Measurements from ENCODE around the gene ZNRF3.

DNA sequence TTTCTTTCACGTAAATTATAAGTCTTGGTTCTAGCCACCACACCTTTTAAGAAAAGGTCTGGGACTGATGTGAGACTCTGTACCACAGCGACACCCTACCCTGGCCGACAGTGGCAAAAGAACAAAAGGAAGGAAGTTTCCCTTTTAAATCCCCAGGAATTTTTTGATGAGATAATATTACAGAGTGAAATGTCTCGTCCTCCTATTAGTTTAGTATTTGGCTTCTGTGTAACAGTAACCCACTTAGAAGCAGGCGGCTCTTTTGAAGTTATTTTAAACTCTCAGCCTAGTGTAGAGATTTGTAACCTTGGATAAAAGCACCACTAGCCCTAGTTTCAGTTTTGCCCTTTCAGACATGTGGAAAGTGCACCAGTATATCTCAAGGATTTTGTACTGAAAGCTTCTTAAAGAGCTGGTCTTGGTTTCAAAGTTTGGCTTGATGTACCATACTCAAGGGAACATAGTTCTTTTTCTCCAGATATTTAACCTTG lies 94.2 kb downstream of the ZNRF3 start:
- TF ChIP-seq, protein P1, sequence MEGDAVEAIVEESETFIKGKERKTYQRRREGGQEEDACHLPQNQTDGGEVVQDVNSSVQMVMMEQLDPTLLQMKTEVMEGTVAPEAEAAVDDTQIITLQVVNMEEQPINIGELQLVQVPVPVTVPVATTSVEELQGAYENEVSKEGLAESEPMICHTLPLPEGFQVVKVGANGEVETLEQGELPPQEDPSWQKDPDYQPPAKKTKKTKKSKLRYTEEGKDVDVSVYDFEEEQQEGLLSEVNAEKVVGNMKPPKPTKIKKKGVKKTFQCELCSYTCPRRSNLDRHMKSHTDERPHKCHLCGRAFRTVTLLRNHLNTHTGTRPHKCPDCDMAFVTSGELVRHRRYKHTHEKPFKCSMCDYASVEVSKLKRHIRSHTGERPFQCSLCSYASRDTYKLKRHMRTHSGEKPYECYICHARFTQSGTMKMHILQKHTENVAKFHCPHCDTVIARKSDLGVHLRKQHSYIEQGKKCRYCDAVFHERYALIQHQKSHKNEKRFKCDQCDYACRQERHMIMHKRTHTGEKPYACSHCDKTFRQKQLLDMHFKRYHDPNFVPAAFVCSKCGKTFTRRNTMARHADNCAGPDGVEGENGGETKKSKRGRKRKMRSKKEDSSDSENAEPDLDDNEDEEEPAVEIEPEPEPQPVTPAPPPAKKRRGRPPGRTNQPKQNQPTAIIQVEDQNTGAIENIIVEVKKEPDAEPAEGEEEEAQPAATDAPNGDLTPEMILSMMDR (IDR thresholded peaks at IDR 0.05; ENCODE audit: borderline replicate concordance, extremely low read depth, low read length, poor library complexity, severe bottlenecking) = no peak
- no peak for TF ChIP-seq EZH2 (IDR thresholded peaks at IDR 0.05; ENCODE audit: borderline replicate concordance, low read depth, low read length, severe bottlenecking)
